ENCODE measurements around the gene MYO1D. TPM values are rescaled to one million over a fixed set of nuclear protein-coding genes. Genes with fewer than 3 reads are reported as not detected.
"Not testable (repeated sequence)": the region's sequence is repeated elsewhere in the genome, so short reads cannot be mapped to it uniquely, and the experiment has no call there.

The MYO1D gene
- total RNA-seq, 2 experiments from 2014 or later: 8.4 to 12.2 TPM

DNA sequence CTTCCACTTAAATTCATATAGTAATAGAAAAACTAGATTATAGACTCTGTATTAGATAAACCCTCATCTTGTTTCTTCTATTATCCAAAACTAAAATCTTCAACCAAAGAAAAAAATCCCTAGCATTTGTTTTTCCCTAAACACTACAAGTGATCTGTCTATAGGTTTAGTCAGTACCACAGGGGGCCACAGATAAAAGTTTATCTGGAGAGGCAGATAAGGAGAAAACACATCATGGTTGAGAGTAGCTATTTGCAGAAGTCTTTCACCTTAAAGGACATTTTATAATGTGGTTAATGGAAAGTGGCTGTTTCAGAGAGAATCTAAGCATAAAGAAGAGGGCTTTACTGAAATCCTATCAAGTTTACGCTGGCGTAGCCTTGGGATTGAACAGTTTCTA is 230.0 kb downstream of the MYO1D start:
- ATAC-seq (no peak), DNase-seq (no peak)
- Mint-ChIP-seq H3K27ac (no peak overlapping the region), H3K27me3 (peaks cover 3% of the 10 kb centered on the region), H3K4me3 (no peak overlapping the region), H3K9me3 (ENCODE audit: low read depth) (peaks cover 17% of the 10 kb centered on the region), H3K4me1 (no peaks in the 10 kb centered on the region), H3K36me3 (peaks cover 23% of the 10 kb centered on the region)
- CTCF ChIA-PET: interaction anchor here (1.4 to 1.5 kb wide), 2 partner anchors 12 to 108 kb away, joined by 3 to 4 read pairs; no protein-coding TSS in a partner anchor

DNA sequence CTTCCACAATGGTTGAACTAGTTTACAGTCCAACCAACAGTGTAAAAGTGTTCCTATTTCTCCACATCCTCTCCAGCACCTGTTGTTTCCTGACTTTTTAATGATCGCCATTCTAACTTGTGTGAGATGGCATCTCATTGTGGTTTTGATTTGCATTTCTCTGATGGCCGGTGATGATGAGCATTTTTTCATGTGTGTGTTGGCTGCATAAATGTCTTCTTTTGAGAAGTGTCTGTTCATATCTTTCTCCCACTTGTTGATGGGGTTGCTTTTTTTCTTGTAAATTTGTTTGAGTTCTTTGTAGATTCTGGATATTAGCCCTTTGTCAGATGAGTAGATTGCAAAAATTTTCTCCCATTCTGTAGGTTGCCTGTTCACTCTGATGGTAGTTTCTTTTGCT is 235.4 kb downstream of the MYO1D start:
- H3K27ac Mint-ChIP-seq; CTCF ChIA-PET; H3K4me1 Mint-ChIP-seq; H3K27me3 Mint-ChIP-seq; DNase-seq; H3K9me3 Mint-ChIP-seq (ENCODE audit: low read depth); H3K4me3 Mint-ChIP-seq; H3K36me3 Mint-ChIP-seq; ATAC-seq: not testable (repeated sequence)

DNA sequence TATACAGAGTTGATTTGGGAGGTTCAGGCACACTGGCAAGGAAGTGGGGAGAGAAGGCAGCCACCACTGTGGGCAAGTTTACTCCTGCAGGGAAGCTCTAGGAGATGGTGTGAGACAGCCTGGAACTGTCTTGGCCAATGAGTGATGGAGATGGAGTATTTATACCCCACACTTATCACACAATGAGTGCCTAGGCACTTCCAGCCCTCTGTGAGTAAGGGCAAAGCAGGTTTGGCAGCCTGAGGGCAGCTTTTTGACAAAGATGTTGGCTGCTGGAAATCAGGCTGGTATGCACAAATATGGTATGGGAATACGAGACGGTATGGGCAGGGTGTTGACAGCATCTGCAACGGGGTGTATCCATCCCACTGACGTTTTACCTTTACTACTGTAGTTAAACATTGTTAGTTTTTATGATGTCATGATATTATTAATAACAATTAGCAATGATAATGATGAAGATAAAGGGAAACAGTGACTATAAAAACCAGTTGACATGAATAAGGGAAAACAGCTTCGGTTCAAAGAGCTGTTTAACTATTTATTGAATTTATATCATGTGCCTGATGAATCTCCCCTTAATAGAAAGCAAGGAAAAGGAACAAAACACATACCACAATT is 240.2 kb downstream of the MYO1D start:
- Mint-ChIP-seq H3K36me3 (peaks cover 2% of the 10 kb centered on the region), H3K27ac (no peak overlapping the region), H3K4me1 (no peaks in the 10 kb centered on the region), H3K4me3 (no peak overlapping the region), H3K9me3 (ENCODE audit: low read depth) (peaks cover 2% of the 10 kb centered on the region), H3K27me3 (no peaks in the 10 kb centered on the region)
- ATAC-seq (no peak), DNase-seq (no peak)
- CTCF ChIA-PET: interaction anchor here (1.6 kb wide), 1 partner anchor 175 kb away, joined by 6 read pairs; no protein-coding TSS in a partner anchor

DNA sequence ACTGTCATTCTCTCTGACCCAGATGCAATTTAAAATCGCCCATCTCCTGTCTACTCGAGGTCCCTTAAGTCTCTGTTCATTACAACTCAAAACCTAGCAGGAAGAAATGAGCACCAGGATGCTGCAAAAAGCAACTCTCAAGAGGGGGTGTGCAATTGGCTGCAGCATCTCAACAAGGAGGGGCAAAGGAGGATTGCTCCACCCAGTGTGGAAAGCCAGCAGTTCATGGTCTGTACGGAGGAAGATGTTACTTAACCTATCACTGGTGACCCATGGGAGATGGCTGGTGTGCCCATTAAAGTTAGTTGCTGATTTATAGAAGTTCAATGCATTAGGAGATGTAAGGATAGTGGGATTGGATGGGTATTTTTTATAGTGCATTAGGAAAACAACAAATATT is 242.8 kb downstream of the MYO1D start:
- Mint-ChIP-seq H3K27me3 (no peaks in the 10 kb centered on the region), H3K4me1 (peaks cover 2% of the 10 kb centered on the region)
- ATAC-seq: no peak

DNA sequence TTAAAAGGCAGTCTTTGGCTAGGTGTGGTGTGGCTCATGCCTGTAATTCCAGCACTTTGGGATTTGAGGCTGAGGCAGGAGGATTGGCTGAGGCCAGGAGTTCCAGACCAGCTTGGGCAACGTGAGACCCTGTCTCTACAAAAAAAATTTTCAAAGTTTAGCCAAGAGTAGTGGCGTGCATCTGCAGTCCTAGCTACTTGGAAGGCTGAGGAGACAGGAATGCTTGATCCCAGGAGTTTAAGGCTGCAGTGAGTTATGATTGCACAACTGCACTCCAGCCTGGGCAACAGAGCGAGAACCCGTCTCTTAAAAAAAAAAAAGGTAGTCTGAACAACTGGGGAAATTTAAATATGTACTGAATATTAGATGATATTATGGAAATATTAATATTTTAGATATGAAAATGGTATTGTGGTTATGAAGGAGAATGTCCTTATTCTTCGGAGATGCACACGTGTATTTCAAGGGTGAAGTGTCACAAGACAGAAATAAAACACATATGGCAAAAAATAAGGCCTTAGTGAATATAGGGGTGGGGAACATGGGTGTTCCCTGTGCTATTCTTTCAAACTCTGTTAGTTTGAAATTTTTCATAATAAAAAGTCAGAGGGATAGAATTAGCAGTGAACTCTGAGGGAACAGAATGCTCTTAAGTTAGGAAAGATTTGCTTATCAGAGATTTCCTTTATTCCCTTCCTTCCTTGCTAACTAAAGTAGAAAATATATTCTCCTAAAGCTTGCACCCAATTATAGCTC is 245.4 kb downstream of the MYO1D start:
- Mint-ChIP-seq H3K36me3 (no peaks in the 10 kb centered on the region), H3K27ac (no peak overlapping the region), H3K27me3 (no peaks in the 10 kb centered on the region), H3K9me3 (ENCODE audit: low read depth) (no peaks in the 10 kb centered on the region), H3K4me3 (no peak overlapping the region), H3K4me1 (peaks cover 2% of the 10 kb centered on the region)
- ATAC-seq (no peak), DNase-seq (no peak)
- CTCF ChIA-PET: no interaction called here

More for the DNA sequence above, 242.8 kb downstream of the MYO1D start:
- H3K9me3 Mint-ChIP-seq (ENCODE audit: low read depth): no peaks in the 10 kb centered on the region
- H3K36me3 Mint-ChIP-seq: no peaks in the 10 kb centered on the region
- H3K4me3 Mint-ChIP-seq: no peak overlapping the region
- CTCF ChIA-PET: no interaction called here
- H3K27ac Mint-ChIP-seq: no peak overlapping the region
- DNase-seq: no peak

DNA sequence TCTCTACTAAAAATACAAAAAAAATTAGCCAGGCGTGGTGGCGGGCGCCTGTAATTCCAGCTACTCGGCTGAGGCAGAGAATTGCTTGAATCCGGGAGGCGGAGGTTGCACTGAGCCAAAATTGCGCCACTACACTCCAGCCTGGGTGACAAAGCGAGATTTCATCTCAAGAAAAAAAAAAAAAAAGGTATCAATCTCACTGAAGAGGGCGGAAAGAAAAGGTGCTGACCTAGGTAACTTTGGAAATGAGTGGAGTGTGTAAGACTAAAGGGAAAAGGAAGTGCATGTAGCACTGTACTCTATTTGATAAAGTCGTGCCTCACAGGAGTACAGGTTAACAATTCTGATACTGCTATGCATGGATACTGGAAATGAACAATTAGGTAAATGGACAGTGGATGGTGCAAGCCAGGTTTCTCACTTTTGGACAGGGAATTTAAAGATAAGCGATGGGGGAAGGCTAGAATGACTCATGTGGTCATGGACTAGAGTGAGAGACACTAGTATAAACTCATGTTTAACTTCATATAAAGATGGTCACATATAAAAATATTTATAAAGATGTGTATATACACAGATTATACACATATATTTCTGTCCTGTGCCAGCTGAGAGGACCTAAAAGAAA is 247.2 kb downstream of the MYO1D start:
- ATAC-seq (no peak), DNase-seq (no peak)
- CTCF ChIA-PET: no interaction called here
- H3K9me3 Mint-ChIP-seq (ENCODE audit: low read depth): no peaks in the 10 kb centered on the region
- H3K36me3 Mint-ChIP-seq: no peaks in the 10 kb centered on the region
- H3K4me1 Mint-ChIP-seq: peaks cover 2% of the 10 kb centered on the region
- H3K27ac Mint-ChIP-seq: no peak overlapping the region
- no peaks in the 10 kb centered on the region for H3K27me3 Mint-ChIP-seq
- H3K4me3 Mint-ChIP-seq: no peak overlapping the region

DNA sequence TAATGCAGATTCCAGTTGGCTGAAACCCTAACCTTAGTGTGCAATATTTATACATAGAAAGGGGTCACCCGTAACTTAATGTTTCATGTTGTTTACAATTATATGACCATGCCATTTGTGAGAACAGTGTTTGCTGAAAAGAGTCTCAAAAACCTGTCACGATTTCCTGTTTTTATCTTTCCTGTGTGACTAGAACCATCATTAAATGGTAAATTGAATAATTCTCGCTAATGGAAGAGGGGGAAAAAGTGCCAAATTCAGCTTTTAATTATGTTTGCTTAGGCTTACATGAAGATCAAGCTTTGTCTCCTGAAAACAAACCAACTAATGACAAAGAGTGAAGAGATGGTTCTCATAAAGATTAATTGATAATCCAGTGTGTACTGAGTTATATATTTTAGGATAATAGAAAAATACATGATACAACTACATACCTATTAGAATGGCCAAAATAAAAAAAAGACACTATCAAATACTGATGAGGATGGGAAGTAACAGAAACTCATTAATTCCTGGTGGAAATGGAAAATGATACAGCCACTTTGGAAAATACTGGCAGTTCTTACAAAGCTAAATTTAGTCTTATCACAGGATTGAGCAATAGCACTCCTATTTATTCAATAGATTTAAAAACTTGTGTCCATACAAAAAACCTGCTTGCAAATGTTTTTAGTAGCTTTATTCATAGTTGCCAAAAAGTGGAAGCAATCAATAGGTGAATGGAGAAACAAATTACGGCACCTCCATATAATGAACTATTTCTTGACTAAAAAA is 248.5 kb downstream of the MYO1D start:
- H3K27ac Mint-ChIP-seq: no peak overlapping the region
- no peaks in the 10 kb centered on the region for H3K27me3 Mint-ChIP-seq
- H3K36me3 Mint-ChIP-seq: no peaks in the 10 kb centered on the region
- CTCF ChIA-PET: interaction anchor here (1.2 kb wide), 1 partner anchor 167 kb away, joined by 3 read pairs; no protein-coding TSS in a partner anchor
- no peak for ATAC-seq
- no peaks in the 10 kb centered on the region for H3K9me3 Mint-ChIP-seq (ENCODE audit: low read depth)
- H3K4me3 Mint-ChIP-seq: no peak overlapping the region
- H3K4me1 Mint-ChIP-seq: peaks cover 2% of the 10 kb centered on the region
- no peak for DNase-seq

DNA sequence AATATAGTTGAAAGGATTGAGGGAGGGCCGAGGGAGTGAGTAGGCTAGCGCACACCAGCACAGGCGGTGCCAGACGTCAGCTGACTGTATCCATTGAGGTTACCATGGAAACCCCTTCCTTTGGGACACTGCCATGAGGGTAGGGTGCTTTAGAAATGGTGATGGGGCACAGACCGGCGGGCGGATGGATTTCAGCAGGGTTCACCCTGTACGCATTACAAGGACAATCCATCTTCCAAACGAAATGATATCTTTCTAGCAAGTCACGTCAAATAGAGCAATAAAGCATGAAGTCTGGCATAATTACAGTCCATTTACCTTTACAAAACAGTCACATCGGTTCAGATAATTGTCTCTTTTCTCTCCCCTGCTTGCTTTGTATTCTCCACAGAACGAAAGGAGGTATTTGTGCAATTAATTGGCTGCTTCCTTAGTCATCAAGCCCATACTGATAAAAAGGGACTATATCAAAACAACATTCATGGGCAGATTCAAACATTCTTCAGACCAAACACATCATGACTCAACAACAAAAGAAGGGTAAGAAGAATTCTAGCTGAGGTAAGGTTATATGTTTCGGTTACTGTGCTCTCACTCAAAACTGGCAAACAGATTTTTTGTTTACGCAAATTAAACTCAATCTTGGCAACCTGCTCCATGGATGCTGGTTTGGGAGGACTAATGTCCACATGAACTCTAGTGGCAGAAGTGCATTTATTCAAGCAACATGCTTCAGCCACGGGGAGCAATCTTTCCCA is 249.5 kb downstream of the MYO1D start:
- Mint-ChIP-seq H3K27me3 (no peaks in the 10 kb centered on the region), H3K4me3 (no peak overlapping the region), H3K36me3 (no peaks in the 10 kb centered on the region), H3K27ac (no peak overlapping the region), H3K9me3 (ENCODE audit: low read depth) (no peaks in the 10 kb centered on the region), H3K4me1 (peaks cover 2% of the 10 kb centered on the region)
- CTCF ChIA-PET: no interaction called here
- ATAC-seq (no peak), DNase-seq (no peak)

DNA sequence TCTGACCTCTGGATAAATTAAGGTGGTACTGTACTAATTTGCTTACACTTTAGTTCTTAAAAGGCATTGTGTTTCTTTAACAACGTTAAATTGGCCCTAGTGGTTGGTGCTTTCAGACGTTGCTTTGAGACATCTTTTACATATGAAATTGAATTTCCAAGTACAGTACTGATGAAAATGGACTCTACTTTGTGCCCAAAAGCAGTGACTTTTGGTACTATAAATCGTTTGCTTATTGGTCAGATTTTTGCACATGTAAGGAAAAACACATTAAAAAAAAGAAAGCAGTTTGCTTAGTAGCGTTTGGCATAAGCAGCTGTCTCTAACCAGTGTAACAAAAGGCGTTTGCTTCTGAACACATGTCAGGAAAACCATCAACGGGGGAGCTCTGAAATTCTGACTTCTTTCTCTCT is 250.5 kb downstream of the MYO1D start:
- Mint-ChIP-seq H3K4me3 (no peak overlapping the region), H3K36me3 (no peaks in the 10 kb centered on the region), H3K27ac (no peak overlapping the region), H3K4me1 (peaks cover 2% of the 10 kb centered on the region), H3K9me3 (ENCODE audit: low read depth) (no peaks in the 10 kb centered on the region), H3K27me3 (no peaks in the 10 kb centered on the region)
- no peak for DNase-seq
- no peak for ATAC-seq
- CTCF ChIA-PET: no interaction called here

DNA sequence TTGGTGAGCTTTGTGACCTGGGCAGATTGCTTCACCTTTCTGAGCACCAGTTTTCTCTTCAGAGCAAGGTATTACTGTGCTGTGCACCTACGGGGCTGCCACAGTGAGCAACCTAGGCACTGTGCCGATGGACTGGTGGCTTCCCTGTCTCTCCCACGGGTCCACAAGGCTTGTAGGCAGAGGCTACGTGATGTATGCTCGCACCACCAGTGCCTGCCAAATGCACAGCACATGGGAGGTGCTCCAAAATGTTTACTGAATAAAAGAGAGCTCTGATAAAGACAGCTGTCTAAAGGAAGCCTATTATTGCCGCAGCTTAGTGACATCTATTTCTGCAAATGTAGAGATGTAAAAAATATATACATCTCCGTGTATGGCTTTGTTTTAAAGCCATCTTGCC is 251.0 kb downstream of the MYO1D start:
- DNase-seq: no peak
- Mint-ChIP-seq H3K27me3 (no peaks in the 10 kb centered on the region), H3K27ac (no peak overlapping the region), H3K9me3 (ENCODE audit: low read depth) (no peaks in the 10 kb centered on the region), H3K36me3 (no peaks in the 10 kb centered on the region), H3K4me1 (peaks cover 2% of the 10 kb centered on the region), H3K4me3 (no peak overlapping the region)
- CTCF ChIA-PET: no interaction called here
- ATAC-seq: no peak

DNA sequence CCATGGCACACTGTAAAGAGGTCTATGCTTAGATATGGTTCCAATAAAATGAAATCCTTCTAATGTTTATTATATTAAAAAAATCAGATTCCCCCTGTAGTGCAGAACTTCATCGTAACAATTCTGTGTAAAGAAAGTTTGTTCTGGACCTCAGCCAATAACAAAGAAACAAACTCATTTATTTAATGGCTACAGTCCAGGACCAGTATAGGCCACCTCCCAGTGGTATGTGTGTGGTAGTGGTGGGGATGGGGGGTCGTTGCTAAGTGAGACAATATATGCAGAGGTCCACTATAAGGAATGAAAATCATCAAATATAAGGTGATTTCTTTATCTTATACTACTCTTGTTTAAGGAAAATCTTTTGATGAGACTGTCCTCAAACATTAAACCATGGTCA is 253.7 kb downstream of the MYO1D start:
- DNase-seq (no peak), ATAC-seq (no peak)
- Mint-ChIP-seq H3K27me3 (no peaks in the 10 kb centered on the region), H3K27ac (no peak overlapping the region), H3K4me3 (no peak overlapping the region), H3K36me3 (no peaks in the 10 kb centered on the region), H3K4me1 (no peaks in the 10 kb centered on the region), H3K9me3 (ENCODE audit: low read depth) (no peaks in the 10 kb centered on the region)
- CTCF ChIA-PET: no interaction called here

DNA sequence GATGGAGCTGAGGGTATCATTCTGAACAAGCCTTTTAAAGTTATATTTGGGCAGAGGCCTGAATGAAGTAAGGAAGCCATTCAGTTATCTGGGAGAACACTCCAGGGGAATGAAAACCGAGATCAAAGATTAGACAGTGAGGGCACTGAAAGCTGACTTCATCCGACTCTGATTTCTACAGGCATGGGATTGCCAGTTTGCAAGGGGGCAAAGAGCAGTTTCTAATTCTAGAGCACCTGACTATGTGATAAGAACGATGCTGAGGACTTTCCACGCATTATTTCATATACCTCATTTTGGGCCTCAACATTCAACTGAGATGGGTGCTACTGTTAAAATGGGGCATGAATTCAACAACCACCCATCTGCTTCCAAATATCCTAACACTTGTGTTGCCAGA is 254.4 kb downstream of the MYO1D start:
- CTCF ChIA-PET: no interaction called here
- no peak overlapping the region for H3K27ac Mint-ChIP-seq
- no peaks in the 10 kb centered on the region for H3K36me3 Mint-ChIP-seq
- H3K27me3 Mint-ChIP-seq: no peaks in the 10 kb centered on the region
- no peak overlapping the region for H3K4me3 Mint-ChIP-seq
- H3K4me1 Mint-ChIP-seq: no peaks in the 10 kb centered on the region
- ATAC-seq (no peak), DNase-seq (no peak)
- no peaks in the 10 kb centered on the region for H3K9me3 Mint-ChIP-seq (ENCODE audit: low read depth)
